Measurements from ENCODE around the gene CBLN3. TPM values are rescaled to one million over a fixed set of nuclear protein-coding genes. Genes with fewer than 3 reads are reported as not detected.

Gene CBLN3
- total and polyA plus RNA-seq, 9 of the 15 experiments (the other 6 are each of a cell fraction or from before 2014, with no cell fraction given) = 0.05 to 0.59 (median 0.26) TPM; not detected in 1

GRCh38 chr14:24430143-24430681 lies 744 bp upstream of the CBLN3 start:
- Histone ChIP-seq H3K79me2 (ENCODE audit: control insufficient read depth, insufficient read depth, low read length) (peaks cover 12% of the 10 kb centered on the region), H3K9me1 (ENCODE audit: control insufficient read depth, insufficient read depth, low read length) (peaks cover 3% of the 10 kb centered on the region), H3K4me1 (replicated peaks in 1 of 2; ENCODE audit: control insufficient read depth in 2 of 2, insufficient read depth in 2 of 2, low read length in 2 of 2) (peaks cover 35 to 53% of the 10 kb centered on the region in 2 experiments), H3K4me3 (peak overlapping the region; percentile 68), H2AFZ (ENCODE audit: low read depth, low read length) (peak overlapping the region; percentile 79), H3K9me3 (replicated peaks; ENCODE audit: control insufficient read depth, insufficient read depth, low read depth, low read length) (no peaks in the 10 kb centered on the region; the same call in 1 of the 2 replicates), H3K27ac (ENCODE audit: extremely low read depth, low read depth, low read length) (peak overlapping the region; percentile 85), H3K4me2 (ENCODE audit: insufficient read depth, low read length) (peak overlapping the region; percentile 92), H3K36me3 (ENCODE audit: control insufficient read depth, insufficient read depth, low read length) (peaks cover 18% of the 10 kb centered on the region; the same call in 2 of the 3 replicates), H3K9ac (ENCODE audit: insufficient read depth in 1 of 2, low read depth in 2 of 2, low read length in 2 of 2) (peak overlapping the region; percentile 84 to 91), H3K27me3 (ENCODE audit: control insufficient read depth in 2 of 2, insufficient read depth in 2 of 2, low read length in 2 of 2) (no peaks in the 10 kb centered on the region), H4K20me1 (replicated peaks; ENCODE audit: control insufficient read depth, insufficient read depth, low read length) (peaks cover 5% of the 10 kb centered on the region; the same call in 1 of the 2 replicates)
- intact Hi-C loops (cut with micrococcal nuclease) = loop anchor here (2.0 kb wide), 1 partner anchor 187 kb away; the partner anchor contains the start of gene TINF2
- in situ Hi-C loops (cut with MboI) = loop anchor here (5.0 to 10.0 kb wide), 3 partner anchors 98 to 375 kb away; partner anchors contain the start of genes CARMIL3 and TINF2
- ATAC-seq (peak; percentile 85), FAIRE-seq (peak; percentile 80), DNase-seq (ENCODE audit: extremely low read depth in 1 of 4, low spot score in 3 of 4) (peak in 3 of 4 experiments; percentile 74 to 88 (median 85))
- no TSS peak for BruUV-seq (replicated peaks)
- ChIA-PET CTCF (ENCODE audit: low intra/inter-chr PET ratio) (interaction anchor here (1.3 kb wide), 1 partner anchor 103 kb away, joined by 5 read pairs; no protein-coding TSS in a partner anchor), POLR2A (interaction anchor here (0.7 to 3.9 kb wide), 9 partner anchors 9 to 188 kb away, joined by 3 to 43 read pairs (median 6); partner anchors contain the start of genes SDR39U1 and TINF2)
- WGBS (ENCODE audit: insufficient coverage, low coverage, missing lambda C conversion rate) = 0% methylated on average over 4 of the region's 28 CpGs
- TF ChIP-seq ZHX1 (conservative IDR thresholded peaks at IDR 0.05; ENCODE audit: low read length) = no peak
- no peak for TF ChIP-seq ARID1B (IDR thresholded peaks at IDR 0.05)
- TF ChIP-seq ZNF512 (tag; IDR thresholded peaks at IDR 0.05) = no peak
- TF ChIP-seq ZNF592 (IDR thresholded peaks at IDR 0.05) = no peak
- TF ChIP-seq XRCC3 (IDR thresholded peaks at IDR 0.05) = no peak
- TF ChIP-seq ZNF23 (CRISPR knock-in tag; IDR thresholded peaks at IDR 0.05) = no peak
- TF ChIP-seq E2F3 (CRISPR knock-in tag; IDR thresholded peaks at IDR 0.05) = no peak
- no peak for TF ChIP-seq NUFIP1 (IDR thresholded peaks at IDR 0.05; ENCODE audit: partially characterized antibody)
- TF ChIP-seq SETDB1 (IDR thresholded peaks at IDR 0.05; ENCODE audit: low read length) = no peak
- TF ChIP-seq TEAD4 (IDR thresholded peaks at IDR 0.05; ENCODE audit: low read length) = no peak
- TF ChIP-seq TEAD4 (CRISPR knock-in tag; IDR thresholded peaks at IDR 0.05; ENCODE audit: borderline replicate concordance) = no peak
- no peak for TF ChIP-seq HMGXB4 (CRISPR knock-in tag; IDR thresholded peaks at IDR 0.05)
